Kidney epithelial cell (primary cell): ENCODE data around the gene UBE2Q1. TPM values are rescaled to one million over a fixed set of nuclear protein-coding genes. Genes with fewer than 3 reads are reported as not detected.
"Not testable (repeated sequence)": the region's sequence is repeated elsewhere in the genome, so short reads cannot be mapped to it uniquely, and the experiment has no call there.

Experiments used
- DNase-seq: peaks from one replicate; pipeline ENCODE4 v3.0.0-alpha.2; 2010; ENCODE audit warnings: low read depth
- H3K27me3 ChIP-seq: 2 replicates; pipeline ENCODE4 v1.6.0; 2011; ENCODE audit warnings: low read length; ENCODE audit not compliant: control insufficient read depth, insufficient read depth
- H3K36me3 ChIP-seq: 2 replicates; pipeline ENCODE4 v1.5.1; 2011; ENCODE audit warnings: low read length; ENCODE audit not compliant: control insufficient read depth, insufficient read depth
- H3K4me3 ChIP-seq: 2 replicates; pipeline ENCODE4 v1.5.1; 2011; ENCODE audit warnings: low read depth, mild to moderate bottlenecking, control low read depth, low read length
- CTCF ChIP-seq: IDR thresholded peaks from 2 replicates; pipeline ENCODE4 v1.5.1; 2011; ENCODE audit warnings: mild to moderate bottlenecking, moderate library complexity, low read length, control low read depth, inconsistent platforms; ENCODE audit not compliant: insufficient read depth, poor library complexity, severe bottlenecking
- total RNA-seq: library from RNA; depleted of rRNA; stranded (reverse); fragments of >200 nt; gene quantifications from 2 replicates; pipeline ENCODE4 v1.2.3, GENCODE V29; 2015

The UBE2Q1 gene
- total RNA-seq, 1 donor from 2014 or later: 42.7 TPM

- DNase-seq: no peak
- TF ChIP-seq CTCF: peak; percentile 86
- H3K36me3 ChIP-seq: peaks cover 3% of the 10 kb centered on the region
These were observed 12.0 kb downstream of the UBE2Q1 start for GRCh38 chr1:154546264-154547063.

GRCh38 chr1:154541231-154541630 is 17.2 kb downstream of the UBE2Q1 start:
- H3K36me3 ChIP-seq: no peaks in the 10 kb centered on the region
- peaks cover 35% of the 10 kb centered on the region for H3K27me3 ChIP-seq
- H3K4me3 ChIP-seq: no peak overlapping the region
- TF ChIP-seq CTCF: no peak
- no peak for DNase-seq

More at GRCh38 chr1:154546264-154547063, 12.0 kb downstream of the UBE2Q1 start:
- no peak overlapping the region for H3K4me3 ChIP-seq
- peaks cover 12% of the 10 kb centered on the region for H3K27me3 ChIP-seq

GRCh38 chr1:154539486-154540483 is 18.7 kb downstream of the UBE2Q1 start:
- no peak for DNase-seq
- H3K27me3 ChIP-seq: peaks cover 35% of the 10 kb centered on the region
- TF ChIP-seq CTCF: no peak
- no peak overlapping the region for H3K4me3 ChIP-seq
- H3K36me3 ChIP-seq: no peaks in the 10 kb centered on the region

GRCh38 chr1:154536570-154536969 is 21.9 kb downstream of the UBE2Q1 start:
- no peak for DNase-seq
- Histone ChIP-seq H3K27me3 (peaks cover 24% of the 10 kb centered on the region), H3K4me3 (no peak overlapping the region), H3K36me3 (no peaks in the 10 kb centered on the region)
- no peak for TF ChIP-seq CTCF

GRCh38 chr1:154533952-154534844 is 24.3 kb downstream of the UBE2Q1 start:
- Histone ChIP-seq H3K4me3 (no peak overlapping the region), H3K36me3 (no peaks in the 10 kb centered on the region), H3K27me3 (peaks cover 15% of the 10 kb centered on the region)
- DNase-seq: no peak
- peak; percentile 69 for TF ChIP-seq CTCF

GRCh38 chr1:154531950-154532349 is 26.5 kb downstream of the UBE2Q1 start:
- not testable (repeated sequence) for DNase-seq, H3K27me3 ChIP-seq, H3K36me3 ChIP-seq, H3K4me3 ChIP-seq
